Stimulated activated CD8-positive, alpha-beta memory T cell treated with anti-CD3 and anti-CD28 coated beads, Interleukin-12 subunit alpha, Interleukin-12 subunit beta, amount 100 ng/mL, for 4 hours (primary cell): ENCODE results near the gene SMC1A.

ENCODE experiments used
- DNase-seq: peaks from one replicate; pipeline ENCODE4 v3.0.0-alpha.2; 2020; ENCODE audit warnings: low read depth

The SMC1A gene

GRCh38 chrX:53337101-53337500, 85.4 kb downstream of the SMC1A start:
- no peak for DNase-seq

DNA sequence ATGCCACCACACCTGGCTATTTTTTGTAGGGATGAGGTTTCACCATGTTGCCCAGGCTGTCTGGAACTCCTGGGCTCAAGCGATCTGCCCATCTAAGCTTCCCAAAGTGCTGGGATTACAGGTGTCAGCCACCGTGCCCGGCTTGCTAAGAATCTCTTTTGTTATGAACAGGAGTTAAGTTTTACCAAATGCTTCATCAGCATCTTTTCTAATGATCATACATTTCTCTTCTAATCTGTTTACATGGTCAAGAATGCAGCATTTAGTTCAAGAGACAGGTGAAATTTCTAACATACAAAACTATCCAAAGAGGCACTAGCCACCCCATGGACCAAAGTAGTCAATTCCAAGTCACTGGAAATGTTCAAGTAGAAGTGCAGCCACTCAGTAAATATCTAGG, 88.6 kb downstream of the SMC1A start:
- no peak for DNase-seq

- no peak for DNase-seq
Measured at GRCh38 chrX:53332204-53332603, 90.2 kb downstream of the SMC1A start.

DNA sequence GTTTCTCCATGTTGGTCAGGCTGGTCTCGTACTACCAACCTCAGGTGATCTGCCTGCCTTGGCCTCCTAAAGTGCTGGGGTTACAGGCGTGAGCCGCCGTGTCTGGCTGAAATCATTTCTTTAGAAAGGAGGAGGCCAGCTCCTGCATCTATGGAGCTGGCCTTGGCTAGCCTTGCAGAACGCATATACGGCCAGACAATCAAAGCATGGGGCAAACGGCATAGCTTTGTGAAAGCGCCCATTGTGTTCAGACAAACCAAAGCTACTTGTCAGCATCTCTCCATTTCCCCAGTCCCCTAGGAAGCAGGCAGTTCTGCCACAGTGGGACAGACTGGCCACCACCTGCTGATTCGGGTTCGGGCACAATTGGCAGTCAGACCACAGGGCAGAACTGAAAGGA, 92.1 kb downstream of the SMC1A start:
- DNase-seq, result no peak

DNA sequence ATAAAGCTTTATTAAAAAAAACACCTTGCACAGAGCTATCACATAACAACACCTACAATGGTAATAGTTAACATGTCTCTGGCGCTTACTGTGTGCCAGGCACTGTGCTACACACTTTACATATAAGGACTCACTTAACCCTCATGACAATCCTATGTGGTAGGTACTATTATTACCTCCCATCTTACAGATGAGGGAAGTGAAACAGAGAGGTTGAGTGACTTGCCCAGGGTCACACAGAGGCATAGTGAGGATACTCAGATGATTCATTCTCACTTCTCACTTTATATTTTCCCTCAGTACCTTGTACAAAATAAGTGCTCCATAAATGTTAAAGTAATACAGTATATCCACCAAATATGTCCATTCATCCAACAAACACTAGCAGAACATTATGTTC, 97.7 kb downstream of the SMC1A start:
- DNase-seq, result no peak
